DOHH2 (cell line): ENCODE results near the gene CARD10.

Experiments used
- H3F3A ChIP-seq: fragments of 200-600 bp; sonication (generic), shearing (Covaris generic); 2 replicates; pipeline ENCODE4 v1.6.0; 2016; ENCODE audit warnings: antibody characterized with exemption, mild to moderate bottlenecking; ENCODE audit not compliant: control insufficient read depth, insufficient read depth
- H3K27ac ChIP-seq: fragments of 200-600 bp; sonication (generic); 2 replicates; pipeline ENCODE4 v1.5.1; 2014; ENCODE audit warnings: low read depth, mild to moderate bottlenecking, low read length, moderate library complexity
- H3K27me3 ChIP-seq: fragments of 200-600 bp; sonication (generic); 2 replicates; pipeline ENCODE4 v1.6.1; 2014; ENCODE audit warnings: mild to moderate bottlenecking, low read length, mixed read lengths; ENCODE audit not compliant: control insufficient read depth
- H3K36me3 ChIP-seq: fragments of 200-600 bp; sonication (generic); 2 replicates; pipeline ENCODE4 v1.6.1; 2014; ENCODE audit warnings: mild to moderate bottlenecking, low read length, moderate library complexity, mixed read lengths; ENCODE audit not compliant: control insufficient read depth
- H3K4me1 ChIP-seq: fragments of 200-600 bp; sonication (generic); 2 replicates; pipeline ENCODE4 v1.6.1; 2014; ENCODE audit warnings: mild to moderate bottlenecking, low read length, mixed read lengths; ENCODE audit not compliant: control insufficient read depth
- H3K4me2 ChIP-seq: fragments of 200-600 bp; sonication (generic); 2 replicates; pipeline ENCODE4 v1.6.0; 2014; ENCODE audit warnings: mild to moderate bottlenecking, low read length, moderate library complexity
- H3K4me3 ChIP-seq: fragments of 200-600 bp; sonication (generic); 2 replicates; pipeline ENCODE4 v1.5.1; 2014; ENCODE audit warnings: mild to moderate bottlenecking, low read length, mixed read lengths
- H3K79me2 ChIP-seq: fragments of 200-600 bp; sonication (generic); 2 replicates; pipeline ENCODE4 v1.6.1; 2014; ENCODE audit warnings: mild to moderate bottlenecking, low read length, mixed read lengths; ENCODE audit not compliant: control insufficient read depth
- H3K9me2 ChIP-seq: fragments of 200-600 bp; sonication (generic); replicated peaks from 2 replicates; pipeline ENCODE4 v1.6.1; 2014; ENCODE audit warnings: mild to moderate bottlenecking, low read length, mixed read lengths; ENCODE audit not compliant: control insufficient read depth
- H3K9me3 ChIP-seq: fragments of 200-600 bp; sonication (generic); 2 replicates; pipeline ENCODE4 v1.6.1; 2014; ENCODE audit warnings: antibody characterized with exemption, low read length, mixed read lengths; ENCODE audit not compliant: control insufficient read depth, insufficient read depth
- H4K20me1 ChIP-seq: fragments of 200-600 bp; sonication (generic); 2 replicates; pipeline ENCODE4 v1.6.0; 2014; ENCODE audit warnings: low read depth, mild to moderate bottlenecking, antibody characterized with exemption, low read length, moderate library complexity; ENCODE audit not compliant: control insufficient read depth, insufficient read depth
- CTCF ChIP-seq: fragments of 200-600 bp; sonication (generic); IDR thresholded peaks from one replicate; pipeline ENCODE4 v1.5.1; 2014; ENCODE audit warnings: antibody characterized with exemption, mild to moderate bottlenecking, low read depth, low read length; ENCODE audit not compliant: poor library complexity, severe bottlenecking
- EZH2phosphoT487 ChIP-seq: fragments of 200-600 bp; sonication (generic); IDR thresholded peaks from 2 replicates; pipeline ENCODE4 v1.6.1; 2017; ENCODE audit warnings: borderline replicate concordance, mild to moderate bottlenecking, antibody characterized with exemption, low read length, moderate library complexity, mixed read lengths

The CARD10 gene

GRCh38 chr22:37486224-37486845, 32.9 kb downstream of the CARD10 start, which contains the start of gene MFNG:
TSS of gene MFNG (minus strand) at chr22:37486384. CDS start at chr22:37486177, 207 bp downstream.
- peaks cover 48% of the 10 kb centered on the region for H3K36me3 ChIP-seq
- no peaks in the 10 kb centered on the region for H3K27me3 ChIP-seq
- no peaks in the 10 kb centered on the region for H3K9me3 ChIP-seq
- H3K79me2 ChIP-seq: peaks cover 57% of the 10 kb centered on the region
- H4K20me1 ChIP-seq: peaks cover 8% of the 10 kb centered on the region; the same call in 1 of the 2 replicates
- peaks cover 3% of the 10 kb centered on the region; the same call in 1 of the 2 replicates for H3F3A ChIP-seq
- peaks cover 45% of the 10 kb centered on the region for H3K4me1 ChIP-seq
- H3K4me3 ChIP-seq: peak within 1 kb of the TSS; percentile 96
- H3K9me2 ChIP-seq: no peaks in the 10 kb centered on the region
- H3K27ac ChIP-seq: peak within 1 kb of the TSS; percentile 94
- H3K4me2 ChIP-seq: peak within 1 kb of the TSS; percentile 100
- TF ChIP-seq EZH2phosphoT487 (no peak), CTCF (no peak)

- Histone ChIP-seq H3K36me3 (peaks cover 55% of the 10 kb centered on the region), H3K79me2 (peaks cover 64% of the 10 kb centered on the region), H3K9me3 (no peaks in the 10 kb centered on the region), H3K4me3 (peak overlapping the region; percentile 96), H3K9me2 (no peaks in the 10 kb centered on the region), H3K4me2 (peak overlapping the region; percentile 100), H4K20me1 (peaks cover 8% of the 10 kb centered on the region; the same call in 1 of the 2 replicates), H3K27me3 (no peaks in the 10 kb centered on the region), H3K4me1 (peaks cover 48% of the 10 kb centered on the region), H3K27ac (peak overlapping the region; percentile 94), H3F3A (peaks cover 3% of the 10 kb centered on the region; the same call in 1 of the 2 replicates)
- TF ChIP-seq CTCF: no peak
- TF ChIP-seq EZH2phosphoT487: no peak
Measured at GRCh38 chr22:37485395-37486223, 33.6 kb downstream of the CARD10 start.

- Histone ChIP-seq H3K27ac (peak overlapping the region; percentile 94), H4K20me1 (peaks cover 8% of the 10 kb centered on the region; the same call in 1 of the 2 replicates), H3K4me3 (peak overlapping the region; percentile 96), H3F3A (peaks cover 8% of the 10 kb centered on the region; the same call in 1 of the 2 replicates), H3K9me2 (no peaks in the 10 kb centered on the region), H3K79me2 (peaks cover 73% of the 10 kb centered on the region), H3K36me3 (peaks cover 64% of the 10 kb centered on the region), H3K4me2 (peak overlapping the region; percentile 100), H3K27me3 (no peaks in the 10 kb centered on the region), H3K4me1 (peaks cover 57% of the 10 kb centered on the region), H3K9me3 (no peaks in the 10 kb centered on the region)
- TF ChIP-seq CTCF (no peak), EZH2phosphoT487 (no peak)
Measured at GRCh38 chr22:37484480-37485394, 34.5 kb downstream of the CARD10 start.
